ENCODE results near the gene ASIC4. TPM values are rescaled to one million over a fixed set of nuclear protein-coding genes. Genes with fewer than 3 reads are reported as not detected.

The ASIC4 gene
- total RNA-seq, 8 experiments from 2014 or later: 0.31 to 83.2 (median 19.4) TPM

- Histone ChIP-seq H3K27ac (peak overlapping the region; percentile 84 to 86), H3K4me3 (peak overlapping the region in 1 of 5 donors; percentile 19), H3K4me1 (replicated peaks in 1 of 2) (peaks cover 96 to 97% of the 10 kb centered on the region in 2 donors)
- ATAC-seq (replicated peaks in 6 of 8): no peak
- WGBS, 10 experiments: 83 to 100% (median 93%) methylated on average over 1 to 7 of the region's 21 CpGs; no CpG with 5 or more reads in 5 of the 10 experiments
- in situ Hi-C loops (cut with MboI; ENCODE audit: low pct_unique_long_range_greater_than_20kb in 2 of 9, low sequenced_read_pairs in 9 of 9, unreplicated experiment in 9 of 9): loop anchor here in 1 of 9 experiments (25.0 kb wide), 1 partner anchor 103 kb away; the partner anchor contains the start of gene DES
Observed at GRCh38 chr2:219514836-219515235, 554 bp downstream of the ASIC4 start.

- Histone ChIP-seq H3K4me3 (peak overlapping the region in 2 of 5 donors; percentile 5 to 19), H3K27ac (peak overlapping the region; percentile 42 to 86), H3K4me1 (replicated peaks in 1 of 2) (peaks cover 97 to 98% of the 10 kb centered on the region in 2 donors)
- in situ Hi-C loops (cut with MboI; ENCODE audit: low pct_unique_long_range_greater_than_20kb in 2 of 9, low sequenced_read_pairs in 9 of 9, unreplicated experiment in 9 of 9): loop anchor here in 1 of 9 experiments (25.0 kb wide), 1 partner anchor 104 kb away; the partner anchor contains the start of gene DES
- ATAC-seq (replicated peaks in 6 of 8): no peak
- WGBS, 10 experiments: 57 to 100% (median 100%) methylated on average over 1 to 4 of the region's 17 CpGs; no CpG with 5 or more reads in 5 of the 10 experiments
Observed at GRCh38 chr2:219515874-219516629, 1.8 kb downstream of the ASIC4 start.

GRCh38 chr2:219516888-219517287, 2.6 kb downstream of the ASIC4 start:
- 79 to 100% methylated on average over 1 to 5 of the region's 7 CpGs; no CpG with 5 or more reads in 8 of the 10 experiments for WGBS, 10 experiments
- Histone ChIP-seq H3K27ac (peak overlapping the region; percentile 41 to 86), H3K4me3 (peak overlapping the region in 2 of 5 donors; percentile 5 to 19), H3K4me1 (replicated peaks in 1 of 2) (peaks cover 97 to 98% of the 10 kb centered on the region in 2 donors)
- ATAC-seq (replicated peaks in 6 of 8): no peak
- in situ Hi-C loops (cut with MboI; ENCODE audit: low pct_unique_long_range_greater_than_20kb in 2 of 9, low sequenced_read_pairs in 9 of 9, unreplicated experiment in 9 of 9): loop anchor here in 1 of 9 experiments (25.0 kb wide), 1 partner anchor 105 kb away; the partner anchor contains the start of gene DES

- Histone ChIP-seq H3K4me1 (replicated peaks in 1 of 2) (peaks cover 95 to 96% of the 10 kb centered on the region in 2 donors), H3K4me3 (no peak overlapping the region), H3K27ac (peak overlapping the region; percentile 15 to 48)
- WGBS, 10 experiments: 0 to 80% (median 59%) methylated on average over 1 to 4 of the region's 10 CpGs; no CpG with 5 or more reads in 3 of the 10 experiments
- in situ Hi-C loops (cut with MboI; ENCODE audit: low pct_unique_long_range_greater_than_20kb in 2 of 9, low sequenced_read_pairs in 9 of 9, unreplicated experiment in 9 of 9): loop anchor here in 1 of 9 experiments (25.0 kb wide), 1 partner anchor 106 kb away; the partner anchor contains the start of gene DES
- no peak for ATAC-seq (replicated peaks in 6 of 8)
Observed at GRCh38 chr2:219517954-219518778, 3.9 kb downstream of the ASIC4 start.

GRCh38 chr2:219519526-219519916, 5.2 kb downstream of the ASIC4 start:
- H3K27ac ChIP-seq: peak overlapping the region; percentile 56 to 80
- no peak for ATAC-seq (replicated peaks in 6 of 8)
- H3K4me3 ChIP-seq: no peak overlapping the region
- in situ Hi-C loops (cut with MboI; ENCODE audit: low pct_unique_long_range_greater_than_20kb in 2 of 9, low sequenced_read_pairs in 9 of 9, unreplicated experiment in 9 of 9): loop anchor here in 1 of 9 experiments (25.0 kb wide), 1 partner anchor 107 kb away; the partner anchor contains the start of gene DES
- H3K4me1 ChIP-seq (replicated peaks in 1 of 2): peaks cover 86 to 89% of the 10 kb centered on the region in 2 donors
- 80 to 100% (median 100%) methylated on average over 1 to 4 of the region's 9 CpGs; no CpG with 5 or more reads in 5 of the 10 experiments for WGBS, 10 experiments

GRCh38 chr2:219520079-219520478, 5.8 kb downstream of the ASIC4 start:
- in situ Hi-C loops (cut with MboI; ENCODE audit: low pct_unique_long_range_greater_than_20kb in 2 of 9, low sequenced_read_pairs in 9 of 9, unreplicated experiment in 9 of 9): loop anchor here in 5 of 9 experiments (10.0 to 25.0 kb wide), 3 partner anchors 108 to 125 kb away; partner anchors contain the start of gene DES (in 1 of the 5)
- Histone ChIP-seq H3K27ac (peak overlapping the region; percentile 80 to 84), H3K4me1 (replicated peaks in 1 of 2) (peaks cover 81 to 88% of the 10 kb centered on the region in 2 donors), H3K4me3 (no peak overlapping the region)
- peak in 7 of 8 experiments; percentile 3 to 61 (median 44) for ATAC-seq (replicated peaks in 6 of 8)
- WGBS, 10 experiments: 61% methylated on average over 2 of the region's 8 CpGs; no CpG with 5 or more reads in 9 of the 10 experiments

- ATAC-seq (replicated peaks in 6 of 8): peak; percentile 36 to 77 (median 47)
- Histone ChIP-seq H3K4me3 (peak overlapping the region in 1 of 5 donors; percentile 2), H3K27ac (peak overlapping the region; percentile 80 to 84), H3K4me1 (replicated peaks in 1 of 2) (peaks cover 80 to 88% of the 10 kb centered on the region in 2 donors)
- WGBS, 10 experiments: 10 to 53% (median 20%) methylated on average over 1 to 4 of the region's 14 CpGs; no CpG with 5 or more reads in 4 of the 10 experiments
- in situ Hi-C loops (cut with MboI; ENCODE audit: low pct_unique_long_range_greater_than_20kb in 2 of 9, low sequenced_read_pairs in 9 of 9, unreplicated experiment in 9 of 9): loop anchor here in 5 of 9 experiments (10.0 to 25.0 kb wide), 3 partner anchors 109 to 126 kb away; partner anchors contain the start of gene DES (in 1 of the 5)
Observed at GRCh38 chr2:219521066-219521880, 7.0 kb downstream of the ASIC4 start.

- Histone ChIP-seq H3K27ac (peak overlapping the region; percentile 80 to 84), H3K4me1 (replicated peaks in 1 of 2) (peaks cover 82 to 88% of the 10 kb centered on the region in 2 donors), H3K4me3 (peak overlapping the region; percentile 7 to 29 (median 21))
- in situ Hi-C loops (cut with MboI; ENCODE audit: low pct_unique_long_range_greater_than_20kb in 2 of 9, low sequenced_read_pairs in 9 of 9, unreplicated experiment in 9 of 9): loop anchor here in 5 of 9 experiments (10.0 to 25.0 kb wide), 3 partner anchors 110 to 128 kb away; partner anchors contain the start of gene DES (in 1 of the 5)
- ATAC-seq (replicated peaks in 6 of 8): peak; percentile 58 to 80 (median 72)
- WGBS, 10 experiments: 0 to 17% (median 0%) methylated on average over 1 to 3 of the region's 70 CpGs; no CpG with 5 or more reads in 6 of the 10 experiments
Observed at GRCh38 chr2:219522111-219523030, 8.1 kb downstream of the ASIC4 start.

GRCh38 chr2:219523031-219523671, 8.9 kb downstream of the ASIC4 start:
- 11 to 100% (median 21%) methylated on average over 1 to 9 of the region's 24 CpGs; no CpG with 5 or more reads in 4 of the 10 experiments for WGBS, 10 experiments
- ATAC-seq (replicated peaks in 6 of 8): peak in 2 of 8 experiments; percentile 22 to 45
- peak overlapping the region in 4 of 5 donors; percentile 17 to 29 (median 22) for H3K4me3 ChIP-seq
- in situ Hi-C loops (cut with MboI; ENCODE audit: low pct_unique_long_range_greater_than_20kb in 2 of 9, low sequenced_read_pairs in 9 of 9, unreplicated experiment in 9 of 9): loop anchor here in 5 of 9 experiments (10.0 to 25.0 kb wide), 3 partner anchors 111 to 128 kb away; partner anchors contain the start of gene DES (in 1 of the 5)
- H3K27ac ChIP-seq: peak overlapping the region; percentile 26 to 80
- H3K4me1 ChIP-seq (replicated peaks in 1 of 2): peaks cover 76 to 83% of the 10 kb centered on the region in 2 donors

GRCh38 chr2:219524817-219525216, 10.5 kb downstream of the ASIC4 start:
- peaks cover 64 to 74% of the 10 kb centered on the region in 2 donors for H3K4me1 ChIP-seq (replicated peaks in 1 of 2)
- WGBS, 10 experiments: 71 to 100% (median 86%) methylated on average over 1 to 2 of the region's 2 CpGs; no CpG with 5 or more reads in 4 of the 10 experiments
- H3K27ac ChIP-seq: no peak overlapping the region
- no peak for ATAC-seq (replicated peaks in 6 of 8)
- in situ Hi-C loops (cut with MboI; ENCODE audit: low pct_unique_long_range_greater_than_20kb in 2 of 9, low sequenced_read_pairs in 9 of 9, unreplicated experiment in 9 of 9): loop anchor here in 5 of 9 experiments (10.0 to 25.0 kb wide), 3 partner anchors 113 to 130 kb away; partner anchors contain the start of gene DES (in 1 of the 5)
- no peak overlapping the region for H3K4me3 ChIP-seq

Measured in motor neuron (in vitro differentiated cells).